T-helper 2 cell treated with Interferon-gamma antibody and Interleukin-4, amounts not matched to agents 5 μg/mL and 100 μg/mL, for 36 hours (primary cell): Measurements from ENCODE around the gene ARHGEF33.

Experiments used
- DNase-seq: peaks from one replicate; pipeline ENCODE4 v3.0.0; 2021; ENCODE audit warnings: low spot score
- H3K27ac Mint-ChIP-seq: one replicate; pipeline ENCODE4 v1.8.0; 2021; ENCODE audit warnings: mild to moderate bottlenecking, mixed read lengths
- H3K27me3 Mint-ChIP-seq: one replicate; pipeline ENCODE4 v1.8.0; 2021; ENCODE audit warnings: low read depth, mixed read lengths
- H3K36me3 Mint-ChIP-seq: one replicate; pipeline ENCODE4 v1.8.0; 2021; ENCODE audit warnings: low read depth, mixed read lengths
- H3K4me1 Mint-ChIP-seq: one replicate; pipeline ENCODE4 v1.8.0; 2021; ENCODE audit warnings: low read depth, mixed read lengths
- H3K4me3 Mint-ChIP-seq: one replicate; pipeline ENCODE4 v1.8.0; 2022; ENCODE audit warnings: mild to moderate bottlenecking, moderate library complexity, mixed read lengths
- H3K9me3 Mint-ChIP-seq: one replicate; pipeline ENCODE4 v1.8.0; 2021; ENCODE audit warnings: mixed read lengths

Gene ARHGEF33

DNA sequence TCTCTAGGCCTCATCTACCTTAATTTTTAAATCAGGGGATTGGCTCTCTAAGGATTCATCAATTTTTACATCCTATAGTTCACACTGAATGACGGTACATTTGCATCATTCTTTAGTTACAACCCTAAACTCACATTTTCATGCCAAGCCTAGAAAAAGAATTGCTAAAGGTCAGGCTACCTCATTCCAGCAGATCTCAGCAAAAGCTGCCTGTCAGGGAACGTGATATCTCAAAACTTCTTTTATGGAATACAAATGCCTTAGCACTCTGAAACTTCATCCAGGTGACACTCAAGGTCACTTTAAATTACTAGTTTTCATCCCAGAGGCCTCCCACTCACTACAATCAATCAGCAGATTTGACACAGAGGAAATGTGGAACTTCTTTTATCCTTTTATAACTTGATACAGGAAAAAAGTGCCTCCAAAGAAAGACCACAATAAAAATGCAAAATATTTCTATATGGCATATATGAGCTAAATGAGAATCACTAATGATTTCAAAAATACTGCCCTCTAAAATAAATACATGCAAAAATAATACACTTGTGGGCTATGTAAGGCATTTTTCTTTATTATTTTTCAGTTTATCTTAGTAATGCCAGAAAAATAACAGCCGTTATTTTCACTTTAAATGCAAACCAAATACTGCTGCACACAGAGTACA is 91.5 kb downstream of the ARHGEF33 start:
- peaks cover 42% of the 10 kb centered on the region for H3K36me3 Mint-ChIP-seq
- no peak overlapping the region for H3K27ac Mint-ChIP-seq
- no peak for DNase-seq

DNA sequence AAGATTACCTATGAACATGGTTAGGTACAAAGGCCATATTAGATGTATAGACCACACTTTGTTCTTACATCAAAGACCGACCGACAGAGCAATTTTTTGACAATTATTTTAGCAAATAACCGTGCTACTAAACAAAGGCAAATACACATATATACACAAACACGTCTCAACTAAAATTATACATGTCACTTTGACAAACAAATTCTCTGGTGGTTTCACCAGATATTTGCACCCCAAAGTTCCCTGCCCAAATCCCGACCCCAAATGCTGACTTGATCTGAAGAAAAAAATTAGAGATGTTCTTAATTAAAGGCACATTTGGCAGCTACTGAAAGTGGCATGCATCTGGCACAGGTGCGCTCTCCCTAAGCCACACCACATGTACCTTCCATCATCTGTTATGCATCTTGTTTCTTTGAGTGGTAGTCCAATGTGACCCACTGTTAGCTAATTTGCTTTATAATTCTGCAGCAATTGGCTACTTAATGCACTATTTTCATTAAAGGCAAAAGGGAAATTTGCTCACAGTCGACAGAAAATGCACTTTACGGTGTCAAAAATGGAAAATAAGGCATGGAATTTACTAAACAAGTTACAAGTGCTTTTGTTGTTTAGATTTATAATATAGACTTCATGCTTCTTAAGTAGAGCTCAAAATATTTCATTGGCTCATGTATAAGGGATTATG is 92.1 kb downstream of the ARHGEF33 start:
- H3K9me3 Mint-ChIP-seq, result no peaks in the 10 kb centered on the region
- H3K27me3 Mint-ChIP-seq, result no peaks in the 10 kb centered on the region
- peaks cover 41% of the 10 kb centered on the region for H3K36me3 Mint-ChIP-seq
- no peak overlapping the region for H3K4me3 Mint-ChIP-seq
- H3K4me1 Mint-ChIP-seq, result no peaks in the 10 kb centered on the region
- H3K27ac Mint-ChIP-seq, result no peak overlapping the region
- no peak for DNase-seq

More for the DNA sequence above, 91.5 kb downstream of the ARHGEF33 start:
- H3K4me3 Mint-ChIP-seq, result no peak overlapping the region
- no peaks in the 10 kb centered on the region for H3K27me3 Mint-ChIP-seq
- no peaks in the 10 kb centered on the region for H3K9me3 Mint-ChIP-seq
- H3K4me1 Mint-ChIP-seq, result no peaks in the 10 kb centered on the region

DNA sequence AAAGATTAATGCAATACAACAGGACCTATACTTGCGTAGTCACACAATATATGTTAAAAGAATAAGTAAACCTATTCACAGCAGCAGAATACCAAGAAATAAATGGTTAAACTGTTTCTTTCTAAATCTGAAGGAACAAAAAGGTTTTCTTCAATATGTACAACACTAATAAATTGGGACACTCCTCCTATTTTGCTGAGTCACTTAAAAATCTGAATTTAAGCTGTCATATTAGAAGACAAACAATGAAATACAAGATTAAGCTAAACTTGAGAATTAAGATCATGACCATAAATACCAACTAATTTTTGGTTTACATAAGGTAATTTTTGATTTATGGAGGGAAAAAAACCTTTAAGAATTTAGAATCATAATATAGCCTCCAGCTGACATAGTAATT is 92.8 kb downstream of the ARHGEF33 start:
- Mint-ChIP-seq H3K9me3 (no peaks in the 10 kb centered on the region), H3K4me1 (no peaks in the 10 kb centered on the region), H3K27ac (no peak overlapping the region), H3K4me3 (no peak overlapping the region), H3K36me3 (peaks cover 46% of the 10 kb centered on the region), H3K27me3 (no peaks in the 10 kb centered on the region)
- no peak for DNase-seq

DNA sequence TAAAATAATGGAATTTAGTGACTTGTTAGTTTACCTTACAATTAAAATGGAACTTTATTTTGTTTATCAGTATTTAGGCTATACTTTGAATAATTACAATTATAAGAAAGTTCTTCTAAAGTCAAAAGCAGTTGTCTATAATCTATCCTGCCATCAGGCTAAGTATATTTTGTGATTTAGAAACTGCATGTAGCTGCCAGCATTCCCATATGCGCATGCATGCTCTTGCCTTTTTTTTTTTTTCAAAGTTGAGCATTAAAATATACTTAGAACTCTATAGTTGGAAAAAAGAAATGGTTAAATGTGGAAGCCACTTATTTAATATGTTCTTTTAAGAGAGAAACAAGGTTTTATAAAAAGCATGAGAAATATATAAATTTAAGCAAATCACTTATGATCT is 99.0 kb downstream of the ARHGEF33 start:
- H3K4me1 Mint-ChIP-seq, result peaks cover 9% of the 10 kb centered on the region
- H3K36me3 Mint-ChIP-seq, result peaks cover 54% of the 10 kb centered on the region
- no peaks in the 10 kb centered on the region for H3K9me3 Mint-ChIP-seq
- H3K27me3 Mint-ChIP-seq, result no peaks in the 10 kb centered on the region
- H3K4me3 Mint-ChIP-seq, result no peak overlapping the region
- no peak for DNase-seq
- H3K27ac Mint-ChIP-seq, result no peak overlapping the region

DNA sequence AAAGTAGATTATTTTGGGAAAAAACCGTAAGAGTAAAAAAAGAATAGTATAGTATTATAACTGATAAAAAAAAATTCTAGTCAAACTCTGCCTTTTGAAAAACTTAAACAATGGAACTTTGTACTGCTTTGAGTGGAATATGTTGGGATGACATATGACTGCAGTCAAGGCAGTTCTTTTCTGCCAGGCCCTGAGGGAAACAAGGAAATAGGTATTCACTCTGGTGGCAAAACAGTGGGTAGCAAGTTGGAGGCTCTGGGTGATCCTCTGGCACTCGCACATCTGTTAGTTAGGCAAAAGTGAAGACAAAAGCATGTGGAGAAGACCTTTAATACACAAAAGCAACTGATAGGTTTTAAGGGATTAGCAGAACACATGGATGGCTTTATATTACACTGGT is 102.2 kb downstream of the ARHGEF33 start:
- Mint-ChIP-seq H3K9me3 (no peaks in the 10 kb centered on the region), H3K4me1 (peaks cover 16% of the 10 kb centered on the region), H3K4me3 (no peak overlapping the region), H3K36me3 (peaks cover 60% of the 10 kb centered on the region), H3K27ac (peak overlapping the region; percentile 43), H3K27me3 (no peaks in the 10 kb centered on the region)
- DNase-seq, result no peak

DNA sequence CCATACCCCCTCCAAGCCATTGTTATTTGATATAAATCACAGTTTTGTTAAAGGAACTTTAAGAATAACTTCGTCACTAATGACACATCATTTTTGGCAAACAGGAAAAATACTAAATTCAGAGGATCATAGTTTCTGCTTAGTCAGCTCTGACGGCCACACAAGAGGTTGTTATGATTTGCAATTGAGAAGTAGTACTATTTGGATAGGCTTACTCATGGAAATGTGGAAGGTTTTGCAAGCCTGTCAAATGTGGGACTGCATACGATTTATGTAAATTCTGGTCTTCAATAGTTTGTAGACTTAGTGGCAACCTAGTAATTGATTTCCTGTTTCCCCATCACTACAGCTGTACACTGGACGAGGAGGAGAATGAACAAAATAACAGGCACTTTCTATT is 108.1 kb downstream of the ARHGEF33 start:
- Mint-ChIP-seq H3K36me3 (peaks cover 71% of the 10 kb centered on the region), H3K4me3 (no peak overlapping the region), H3K9me3 (no peaks in the 10 kb centered on the region), H3K27me3 (no peaks in the 10 kb centered on the region), H3K4me1 (peaks cover 16% of the 10 kb centered on the region), H3K27ac (no peak overlapping the region)
- DNase-seq, result no peak

DNA sequence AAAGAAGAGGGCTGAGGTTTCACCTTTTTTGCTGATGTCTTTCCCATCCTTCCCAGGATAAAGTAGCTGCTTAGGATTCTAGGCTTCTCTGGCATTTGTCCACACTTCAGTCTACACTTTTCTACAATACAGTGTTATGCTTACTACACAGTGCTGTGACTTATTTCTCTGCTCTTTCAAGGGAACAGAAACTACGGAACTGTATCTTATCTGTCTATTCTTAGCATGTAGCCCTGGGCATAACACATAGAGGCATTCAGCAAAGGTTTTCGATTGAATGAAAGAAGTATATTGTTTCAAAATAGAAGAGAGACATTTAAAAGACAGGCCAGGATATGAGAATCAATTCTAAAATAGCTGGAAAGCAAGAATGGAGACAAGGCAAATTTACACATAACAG is 110.9 kb downstream of the ARHGEF33 start:
- no peak for DNase-seq
- no peaks in the 10 kb centered on the region for H3K27me3 Mint-ChIP-seq
- H3K4me1 Mint-ChIP-seq, result peaks cover 7% of the 10 kb centered on the region
- peak overlapping the region; percentile 68 for H3K27ac Mint-ChIP-seq
- H3K9me3 Mint-ChIP-seq, result no peaks in the 10 kb centered on the region
- peaks cover 72% of the 10 kb centered on the region for H3K36me3 Mint-ChIP-seq
- no peak overlapping the region for H3K4me3 Mint-ChIP-seq

DNA sequence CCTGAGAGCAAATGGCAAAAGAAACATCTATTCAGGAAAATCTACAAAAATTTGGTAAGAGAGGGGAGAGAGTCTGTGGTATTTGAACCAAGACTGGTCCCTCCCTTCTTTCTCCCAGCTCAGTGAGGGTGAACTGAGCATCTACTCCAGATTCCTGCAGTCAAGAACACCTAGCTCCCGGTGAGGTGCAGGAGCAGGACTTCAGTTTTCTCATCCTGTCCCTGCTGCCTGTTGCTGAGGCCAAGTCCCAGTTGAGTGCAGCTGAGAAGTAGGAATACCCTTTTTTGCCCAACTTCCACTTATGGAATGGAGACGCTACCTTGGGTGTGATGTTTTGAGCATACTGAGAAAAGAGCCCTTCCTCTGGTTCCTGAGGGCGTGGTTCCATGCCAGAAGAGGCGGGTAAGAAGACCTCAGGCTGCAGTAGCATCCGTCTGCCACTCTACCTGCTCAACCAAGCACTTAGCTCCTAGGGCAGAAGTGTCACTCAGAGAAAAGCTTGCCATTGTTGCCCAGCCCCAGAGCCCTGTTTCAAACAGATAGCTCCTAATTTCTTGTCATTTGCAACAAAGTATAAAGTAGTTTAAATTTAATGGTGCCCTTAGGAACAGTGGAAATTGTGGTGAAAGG is 118.3 kb downstream of the ARHGEF33 start:
- H3K27ac Mint-ChIP-seq, result peak overlapping the region; percentile 31
- H3K4me3 Mint-ChIP-seq, result no peak overlapping the region
- no peaks in the 10 kb centered on the region for H3K27me3 Mint-ChIP-seq
- H3K9me3 Mint-ChIP-seq, result no peaks in the 10 kb centered on the region
- peaks cover 12% of the 10 kb centered on the region for H3K4me1 Mint-ChIP-seq
- H3K36me3 Mint-ChIP-seq, result peaks cover 66% of the 10 kb centered on the region
- DNase-seq, result no peak

DNA sequence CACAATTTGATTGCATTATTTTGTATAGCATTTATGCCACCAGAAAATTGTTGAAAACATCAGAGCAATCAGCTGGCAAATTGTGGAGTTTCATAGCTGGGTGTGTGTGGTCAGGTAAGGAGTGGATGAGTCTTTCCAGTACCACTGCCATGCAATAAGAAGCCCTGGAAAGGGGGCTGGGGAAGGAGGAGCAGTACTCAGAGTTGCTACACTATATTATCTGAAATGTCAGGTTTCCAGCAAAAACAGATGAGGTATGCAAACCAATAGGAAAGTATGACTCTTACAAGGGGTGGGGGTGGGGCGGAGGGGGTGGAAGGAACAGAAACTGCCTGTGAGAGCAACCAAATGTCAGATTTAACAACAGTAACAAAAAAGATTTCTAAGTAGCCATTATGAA is 119.0 kb downstream of the ARHGEF33 start:
- Mint-ChIP-seq H3K4me1 (peaks cover 12% of the 10 kb centered on the region), H3K27me3 (no peaks in the 10 kb centered on the region), H3K4me3 (no peak overlapping the region), H3K36me3 (peaks cover 66% of the 10 kb centered on the region), H3K27ac (peak overlapping the region; percentile 86), H3K9me3 (no peaks in the 10 kb centered on the region)
- peak; percentile 36 for DNase-seq

DNA sequence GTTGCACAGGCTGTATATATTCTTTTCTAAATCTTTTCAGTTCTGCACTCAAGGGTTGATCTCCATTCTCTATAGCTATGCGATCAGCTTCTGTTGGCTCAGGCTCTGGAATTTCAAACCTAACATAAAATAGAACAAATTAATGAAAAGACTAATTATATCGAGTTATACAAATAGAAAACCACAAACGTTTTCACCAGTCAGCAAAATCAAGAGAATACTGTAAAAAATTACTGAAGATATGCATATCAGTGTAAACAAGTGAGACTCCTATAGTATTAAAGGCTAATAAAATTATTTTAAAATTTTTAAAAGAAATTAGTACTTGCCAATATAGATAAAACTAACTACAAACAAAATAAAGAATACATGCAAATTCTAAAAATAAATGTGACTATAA is 124.2 kb downstream of the ARHGEF33 start:
- peaks cover 6% of the 10 kb centered on the region for H3K4me1 Mint-ChIP-seq
- no peak for DNase-seq
- peaks cover 55% of the 10 kb centered on the region for H3K36me3 Mint-ChIP-seq
- no peaks in the 10 kb centered on the region for H3K27me3 Mint-ChIP-seq
- no peak overlapping the region for H3K4me3 Mint-ChIP-seq
- no peak overlapping the region for H3K27ac Mint-ChIP-seq
- no peaks in the 10 kb centered on the region for H3K9me3 Mint-ChIP-seq

DNA sequence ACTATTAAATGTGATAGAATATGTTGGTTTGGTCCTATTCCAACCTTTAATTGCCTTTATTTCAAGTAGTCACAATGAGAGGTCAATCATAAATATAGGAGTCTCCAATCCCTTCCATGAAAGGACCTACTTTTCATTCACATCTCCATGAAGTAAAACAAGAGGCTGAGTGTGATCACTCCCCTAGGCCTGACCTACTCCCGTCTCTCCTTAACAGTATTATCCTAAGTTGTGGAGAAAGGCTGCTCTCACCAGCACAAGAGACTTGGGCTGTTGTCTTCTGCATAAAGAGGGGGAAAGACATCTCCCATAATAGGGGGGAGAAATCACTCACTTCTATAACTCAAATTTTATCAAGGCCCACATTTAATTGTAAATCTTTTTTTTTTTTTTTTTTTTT is 125.7 kb downstream of the ARHGEF33 start:
- Mint-ChIP-seq H3K4me1 (peaks cover 9% of the 10 kb centered on the region), H3K27ac (no peak overlapping the region), H3K36me3 (peaks cover 48% of the 10 kb centered on the region), H3K27me3 (no peaks in the 10 kb centered on the region), H3K4me3 (no peak overlapping the region), H3K9me3 (no peaks in the 10 kb centered on the region)
- no peak for DNase-seq

DNA sequence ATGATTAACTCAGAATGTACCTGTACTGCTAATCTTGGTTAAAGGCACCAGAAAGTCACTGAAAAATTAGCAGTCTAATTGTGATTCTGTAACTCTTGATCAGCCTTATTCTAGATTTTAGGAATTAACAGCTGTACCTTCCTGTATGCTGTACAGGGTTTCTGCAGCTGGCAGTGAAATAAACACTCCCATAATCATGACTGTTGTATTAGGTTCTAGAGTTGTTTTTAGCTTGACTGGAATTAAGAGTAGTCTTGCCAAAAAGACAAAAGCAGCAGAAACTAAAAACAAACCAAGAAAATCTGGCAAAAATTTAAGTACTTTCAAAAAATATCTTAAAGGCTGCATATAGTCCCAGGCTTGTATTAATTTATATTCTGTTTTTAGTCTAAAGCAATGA is 127.7 kb downstream of the ARHGEF33 start:
- Mint-ChIP-seq H3K4me3 (no peak overlapping the region), H3K4me1 (peaks cover 7% of the 10 kb centered on the region), H3K36me3 (peaks cover 38% of the 10 kb centered on the region), H3K27ac (no peak overlapping the region), H3K27me3 (no peaks in the 10 kb centered on the region), H3K9me3 (no peaks in the 10 kb centered on the region)
- no peak for DNase-seq

DNA sequence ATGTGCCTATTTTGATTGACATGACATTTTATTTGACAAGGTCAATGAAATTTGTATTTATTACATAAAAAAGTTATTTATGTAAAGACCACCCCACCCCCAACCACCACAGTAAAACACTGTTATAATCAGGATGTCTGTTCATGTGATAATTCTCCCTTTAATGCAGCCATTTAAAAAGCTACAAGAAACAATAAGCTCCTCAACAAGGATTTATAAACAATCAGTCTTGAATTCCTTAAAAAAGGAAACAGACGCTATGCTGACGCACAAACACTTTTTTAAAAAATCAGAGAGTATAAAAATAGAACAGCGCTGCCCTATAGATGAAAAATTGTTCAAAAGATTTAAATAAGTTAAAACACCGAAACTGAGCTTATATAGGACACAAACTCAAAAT is 129.0 kb downstream of the ARHGEF33 start:
- no peak for DNase-seq
- Mint-ChIP-seq H3K27ac (no peak overlapping the region), H3K4me1 (peaks cover 7% of the 10 kb centered on the region), H3K9me3 (no peaks in the 10 kb centered on the region), H3K4me3 (no peak overlapping the region), H3K27me3 (no peaks in the 10 kb centered on the region), H3K36me3 (peaks cover 41% of the 10 kb centered on the region)

DNA sequence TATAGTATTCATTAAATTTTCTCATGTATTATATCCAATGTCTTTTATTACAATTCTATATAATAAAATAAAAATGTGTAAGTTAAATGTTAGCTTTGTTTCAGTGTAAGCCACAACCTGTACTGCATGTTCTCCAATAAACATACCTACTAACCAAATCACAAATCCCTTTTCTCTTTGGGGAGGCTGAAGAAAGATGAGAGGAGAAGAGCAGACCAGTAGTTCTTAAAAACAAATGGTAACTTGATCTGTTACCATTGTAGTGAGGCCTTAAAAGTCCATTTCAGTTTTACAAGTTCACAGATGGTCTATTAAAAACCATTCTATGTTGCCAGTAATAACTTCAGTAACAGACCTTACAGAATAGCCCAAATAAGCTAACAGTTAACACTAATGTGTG is 130.7 kb downstream of the ARHGEF33 start:
- H3K27ac Mint-ChIP-seq, result no peak overlapping the region
- peaks cover 7% of the 10 kb centered on the region for H3K4me1 Mint-ChIP-seq
- DNase-seq, result no peak
- peaks cover 38% of the 10 kb centered on the region for H3K36me3 Mint-ChIP-seq
- H3K4me3 Mint-ChIP-seq, result no peak overlapping the region
- H3K9me3 Mint-ChIP-seq, result no peaks in the 10 kb centered on the region
- no peaks in the 10 kb centered on the region for H3K27me3 Mint-ChIP-seq
